Astrocyte (in vitro differentiated cells and primary cell): ENCODE measurements around the gene SH3PXD2B. TPM values are rescaled to one million over a fixed set of nuclear protein-coding genes. Genes with fewer than 3 reads are reported as not detected.
"Not testable (repeated sequence)": the region's sequence is repeated elsewhere in the genome, so short reads cannot be mapped to it uniquely, and the experiment has no call there.

Experiments
- DNase-seq: peaks from one replicate; pipeline ENCODE4 v3.0.0-alpha.2; 2010; ENCODE audit warnings: low read depth
- FAIRE-seq: peaks from 2 replicates; lab custom pipeline; 2011; peaks lifted over from hg19 to GRCh38; lab: Jason Lieb, UNC
- H2AFZ ChIP-seq: 2 replicates; pipeline ENCODE4 v1.6.0; 2012; ENCODE audit warnings: low read depth, low read length, inconsistent platforms
- H3K27ac ChIP-seq: 2 replicates; pipeline ENCODE4 v1.5.1; 2011; ENCODE audit warnings: low read depth, low read length, inconsistent platforms
- H3K27me3 ChIP-seq: 2 replicates; pipeline ENCODE4 v1.6.0; 2011; ENCODE audit warnings: low read length, inconsistent platforms; ENCODE audit not compliant: insufficient read depth
- H3K36me3 ChIP-seq: 2 replicates; pipeline ENCODE4 v1.5.1; 2011; ENCODE audit warnings: low read length, inconsistent platforms; ENCODE audit not compliant: insufficient read depth
- H3K4me1 ChIP-seq: 2 replicates; pipeline ENCODE4 v1.5.1; 2011; ENCODE audit warnings: low read length, inconsistent platforms; ENCODE audit not compliant: insufficient read depth
- H3K4me2 ChIP-seq: 2 replicates; pipeline ENCODE4 v1.6.0; 2012; ENCODE audit warnings: low read length, inconsistent platforms
- H3K4me3 ChIP-seq: 2 replicates; pipeline ENCODE4 v1.5.1; 2011; ENCODE audit warnings: low read depth, mild to moderate bottlenecking, low read length, inconsistent platforms; ENCODE audit not compliant: insufficient read depth
- H3K79me2 ChIP-seq: 2 replicates; pipeline ENCODE4 v1.6.0; 2012; ENCODE audit warnings: mild to moderate bottlenecking, low read length, inconsistent platforms; ENCODE audit not compliant: insufficient read depth
- H3K9ac ChIP-seq: 2 replicates; pipeline ENCODE4 v1.6.0; 2012; ENCODE audit warnings: mild to moderate bottlenecking, low read length, inconsistent platforms
- H3K9me3 ChIP-seq: 2 replicates; pipeline ENCODE4 v1.5.1; 2012; ENCODE audit warnings: low read depth, mild to moderate bottlenecking, low read length, inconsistent platforms; ENCODE audit not compliant: insufficient read depth
- H4K20me1 ChIP-seq: 2 replicates; pipeline ENCODE4 v1.6.0; 2012; ENCODE audit warnings: low read length, inconsistent platforms; ENCODE audit not compliant: insufficient read depth
- H3K27ac Mint-ChIP-seq: one replicate; pipeline ENCODE4 v1.8.0; 2021; ENCODE audit warnings: mild to moderate bottlenecking, mixed read lengths; ENCODE audit not compliant: unreplicated experiment
- H3K27me3 Mint-ChIP-seq: one replicate; pipeline ENCODE4 v1.8.0; 2021; ENCODE audit warnings: low read depth, mixed read lengths; ENCODE audit not compliant: unreplicated experiment
- H3K36me3 Mint-ChIP-seq: one replicate; pipeline ENCODE4 v1.8.0; 2021; ENCODE audit warnings: low read depth, mixed read lengths; ENCODE audit not compliant: unreplicated experiment
- H3K4me1 Mint-ChIP-seq: one replicate; pipeline ENCODE4 v1.8.0; 2021; ENCODE audit warnings: low read depth, mixed read lengths; ENCODE audit not compliant: unreplicated experiment
- H3K4me3 Mint-ChIP-seq: one replicate; pipeline ENCODE4 v1.8.0; 2021; ENCODE audit warnings: mild to moderate bottlenecking, moderate library complexity, mixed read lengths; ENCODE audit not compliant: unreplicated experiment
- H3K9me3 Mint-ChIP-seq: one replicate; pipeline ENCODE4 v1.8.0; 2021; ENCODE audit warnings: mild to moderate bottlenecking, mixed read lengths; ENCODE audit not compliant: unreplicated experiment
- CTCF ChIP-seq: IDR thresholded peaks from 2 replicates; pipeline ENCODE4 v1.5.1; 2011; ENCODE audit warnings: low read depth, mild to moderate bottlenecking, inconsistent platforms, low read length, moderate library complexity; ENCODE audit not compliant: insufficient read depth
- EZH2 ChIP-seq: IDR thresholded peaks from 2 replicates; pipeline ENCODE4 v1.6.1; 2012; ENCODE audit warnings: mild to moderate bottlenecking, low read length, inconsistent platforms; ENCODE audit not compliant: insufficient read depth
- total RNA-seq: library from RNA; stranded (reverse); gene quantifications from 2 replicates; pipeline ENCODE4 v1.2.1, GENCODE V29; 2021

Gene SH3PXD2B
- total RNA-seq, 1 donor from 2014 or later = 66.0 TPM

GRCh38 chr5:172399826-172400225 lies 54.5 kb downstream of the SH3PXD2B start:
- DNase-seq = no peak
- Histone ChIP-seq H3K9ac (no peak overlapping the region), H3K4me3 (no peak overlapping the region), H3K27ac (no peak overlapping the region), H3K27me3 (no peaks in the 10 kb centered on the region), H4K20me1 (peaks cover 34% of the 10 kb centered on the region), H3K4me2 (no peak overlapping the region), H3K36me3 (peaks cover 8% of the 10 kb centered on the region), H2AFZ (no peak overlapping the region), H3K9me3 (no peaks in the 10 kb centered on the region), H3K79me2 (peaks cover 3% of the 10 kb centered on the region), H3K4me1 (peaks cover 27% of the 10 kb centered on the region)
- Mint-ChIP-seq H3K27me3 (no peaks in the 10 kb centered on the region), H3K27ac (no peak overlapping the region), H3K4me1 (peaks cover 15% of the 10 kb centered on the region), H3K4me3 (no peak overlapping the region), H3K9me3 (peaks cover 5% of the 10 kb centered on the region), H3K36me3 (peaks cover 60% of the 10 kb centered on the region)
- TF ChIP-seq EZH2 = no peak
- TF ChIP-seq CTCF = no peak
- no peak for FAIRE-seq

GRCh38 chr5:172399336-172399735 lies 55.0 kb downstream of the SH3PXD2B start:
- peaks cover 60% of the 10 kb centered on the region for H3K36me3 Mint-ChIP-seq
- FAIRE-seq (no peak), DNase-seq (peak; percentile 74)
- H3K9me3 Mint-ChIP-seq = peaks cover 5% of the 10 kb centered on the region
- no peak overlapping the region for H3K27ac Mint-ChIP-seq
- H4K20me1 ChIP-seq = peaks cover 34% of the 10 kb centered on the region
- TF ChIP-seq EZH2 = no peak
- peaks cover 27% of the 10 kb centered on the region for H3K4me1 ChIP-seq
- H3K79me2 ChIP-seq = peaks cover 3% of the 10 kb centered on the region
- no peak overlapping the region for H3K4me3 Mint-ChIP-seq
- H3K4me2 ChIP-seq = no peak overlapping the region
- no peak overlapping the region for H3K4me3 ChIP-seq
- H3K27me3 Mint-ChIP-seq = no peaks in the 10 kb centered on the region
- no peak overlapping the region for H3K27ac ChIP-seq
- peaks cover 5% of the 10 kb centered on the region for H3K36me3 ChIP-seq
- H3K4me1 Mint-ChIP-seq = peaks cover 15% of the 10 kb centered on the region
- H3K27me3 ChIP-seq = no peaks in the 10 kb centered on the region
- no peaks in the 10 kb centered on the region for H3K9me3 ChIP-seq
- H2AFZ ChIP-seq = no peak overlapping the region
- H3K9ac ChIP-seq = no peak overlapping the region

- not testable (repeated sequence) for FAIRE-seq, H3K36me3 ChIP-seq, H3K9me3 Mint-ChIP-seq, H3K4me3 Mint-ChIP-seq, H3K27me3 Mint-ChIP-seq, H3K27me3 ChIP-seq, H3K4me2 ChIP-seq, H3K4me3 ChIP-seq, H2AFZ ChIP-seq, H3K9ac ChIP-seq, H3K27ac ChIP-seq, H3K27ac Mint-ChIP-seq, H3K9me3 ChIP-seq, H3K79me2 ChIP-seq, DNase-seq
- Mint-ChIP-seq H3K4me1 (peaks cover 14% of the 10 kb centered on the region), H3K36me3 (peaks cover 63% of the 10 kb centered on the region)
- Histone ChIP-seq H3K4me1 (peaks cover 26% of the 10 kb centered on the region), H4K20me1 (peaks cover 35% of the 10 kb centered on the region)
These were observed 55.7 kb downstream of the SH3PXD2B start for GRCh38 chr5:172398645-172399044.

GRCh38 chr5:172396994-172397393 lies 57.3 kb downstream of the SH3PXD2B start:
- H3K9me3 ChIP-seq, H3K27ac Mint-ChIP-seq, H3K9me3 Mint-ChIP-seq, H2AFZ ChIP-seq, DNase-seq, H3K79me2 ChIP-seq, H3K27ac ChIP-seq, H3K4me3 ChIP-seq, H3K4me1 Mint-ChIP-seq, H3K4me3 Mint-ChIP-seq, H3K27me3 ChIP-seq, FAIRE-seq, H3K27me3 Mint-ChIP-seq, H3K4me2 ChIP-seq, H3K9ac ChIP-seq: not testable (repeated sequence)
- Histone ChIP-seq H3K4me1 (peaks cover 16% of the 10 kb centered on the region), H3K36me3 (peaks cover 13% of the 10 kb centered on the region), H4K20me1 (peaks cover 26% of the 10 kb centered on the region)
- H3K36me3 Mint-ChIP-seq = peaks cover 52% of the 10 kb centered on the region
